Neural cell (in vitro differentiated cells): ENCODE data around the gene DGLUCY. TPM values are rescaled to one million over a fixed set of nuclear protein-coding genes. Genes with fewer than 3 reads are reported as not detected.

Experiments
- H2AFZ ChIP-seq: fragments of 200-600, 300-800 bp; sonication (generic), shearing (Covaris generic); 2 replicates; pipeline ENCODE4 v1.6.0; 2014; ENCODE audit warnings: low read depth, mild to moderate bottlenecking, antibody characterized with exemption, low read length, moderate library complexity
- H3F3A ChIP-seq: fragments of 200-600 bp; shearing (Covaris generic); 2 replicates; pipeline ENCODE4 v1.6.1; 2016; ENCODE audit warnings: mild to moderate bottlenecking, moderate library complexity, mixed read lengths, antibody characterized with exemption, low read length; ENCODE audit not compliant: insufficient read depth, poor library complexity, severe bottlenecking
- H3K27ac ChIP-seq: fragments of 200-600, 300-800 bp; sonication (generic), shearing (Covaris generic); 2 replicates; pipeline ENCODE4 v1.5.1; 2014; ENCODE audit warnings: mild to moderate bottlenecking, low read length, moderate library complexity
- H3K27me3 ChIP-seq: fragments of 300-800, 200-600 bp; sonication (generic), shearing (Covaris generic); 2 replicates; pipeline ENCODE4 v1.6.0; 2014; ENCODE audit warnings: mild to moderate bottlenecking, low read depth, low read length, moderate library complexity; ENCODE audit not compliant: insufficient read depth
- H3K36me3 ChIP-seq: fragments of 300-800, 200-600 bp; sonication (generic), shearing (Covaris generic); 2 replicates; pipeline ENCODE4 v1.5.1; 2014; ENCODE audit warnings: mild to moderate bottlenecking, antibody characterized with exemption, low read length, moderate library complexity; ENCODE audit not compliant: insufficient read depth
- H3K4me2 ChIP-seq: fragments of 300-800, 200-600 bp; sonication (generic), shearing (Covaris generic); 2 replicates; pipeline ENCODE4 v1.6.0; 2014; ENCODE audit warnings: mild to moderate bottlenecking, low read length
- H3K4me3 ChIP-seq: fragments of 300-800, 200-600 bp; sonication (generic), shearing (Covaris generic); 2 replicates; pipeline ENCODE4 v1.5.1; 2014; ENCODE audit warnings: mild to moderate bottlenecking, low read length, moderate library complexity
- H3K79me2 ChIP-seq: fragments of 200-600 bp; shearing (Covaris generic); replicated peaks from 2 replicates; pipeline ENCODE4 v1.6.0; 2014; ENCODE audit warnings: mild to moderate bottlenecking, low read length, moderate library complexity; ENCODE audit not compliant: insufficient read depth
- H3K9ac ChIP-seq: fragments of 300-800, 200-600 bp; sonication (generic), shearing (Covaris generic); 2 replicates; pipeline ENCODE4 v1.6.1; 2016; ENCODE audit warnings: mild to moderate bottlenecking, low read length, mixed read lengths
- H3K9me2 ChIP-seq: fragments of 200-600 bp; shearing (Covaris generic); 2 replicates; pipeline ENCODE4 v1.6.1; 2016; ENCODE audit warnings: mild to moderate bottlenecking, low read length, mixed read lengths; ENCODE audit not compliant: insufficient read depth
- H3K9me3 ChIP-seq: fragments of 200-600, 300-800 bp; sonication (generic), shearing (Covaris generic); 2 replicates; pipeline ENCODE4 v1.6.1; 2016; ENCODE audit warnings: mild to moderate bottlenecking, mixed run types, low read length, moderate library complexity, mixed read lengths
- H4K20me1 ChIP-seq: fragments of 200-600 bp; shearing (Covaris generic); 2 replicates; pipeline ENCODE4 v1.6.1; 2016; ENCODE audit warnings: mild to moderate bottlenecking, mixed run types; ENCODE audit not compliant: insufficient read depth
- CTCF ChIP-seq: fragments of 450-650 bp; IDR thresholded peaks from 2 replicates; pipeline ENCODE4 v1.5.1; 2014; ENCODE audit warnings: antibody characterized with exemption, mild to moderate bottlenecking, moderate library complexity; ENCODE audit not compliant: poor library complexity, severe bottlenecking
- EP300 ChIP-seq: fragments of 450-650 bp; conservative IDR thresholded peaks from 2 replicates; pipeline ENCODE4 v1.6.1; 2014; ENCODE audit warnings: antibody characterized with exemption, mild to moderate bottlenecking, moderate library complexity; ENCODE audit not compliant: poor library complexity, severe bottlenecking
- EZH2 ChIP-seq: fragments of 200-600, 300-800 bp; shearing (Covaris generic), sonication (generic); IDR thresholded peaks from 2 replicates; pipeline ENCODE4 v1.6.1; 2014; ENCODE audit warnings: antibody characterized with exemption, low read length, borderline replicate concordance, mild to moderate bottlenecking; ENCODE audit not compliant: insufficient read depth, poor library complexity, severe bottlenecking
- MXI1 ChIP-seq: fragments of 450-650 bp; conservative IDR thresholded peaks from 2 replicates; pipeline ENCODE4 v1.6.1; 2014; ENCODE audit warnings: antibody characterized with exemption, mild to moderate bottlenecking; ENCODE audit not compliant: poor library complexity, severe bottlenecking
- POLR2AphosphoS5 ChIP-seq: IDR thresholded peaks from 2 replicates; pipeline ENCODE4 v1.6.1; 2012
- RAD21 ChIP-seq: fragments of 450-650 bp; conservative IDR thresholded peaks from 2 replicates; pipeline ENCODE4 v1.6.1; 2014; ENCODE audit warnings: antibody characterized with exemption, mild to moderate bottlenecking, moderate library complexity
- REST ChIP-seq: IDR thresholded peaks from 2 replicates; pipeline ENCODE4 v1.6.1; 2012; ENCODE audit warnings: borderline replicate concordance
- SMC3 ChIP-seq: fragments of 450-650 bp; conservative IDR thresholded peaks from 2 replicates; pipeline ENCODE4 v1.6.1; 2014; ENCODE audit warnings: antibody characterized with exemption, mild to moderate bottlenecking, moderate library complexity; ENCODE audit not compliant: poor library complexity
- TAF1 ChIP-seq: IDR thresholded peaks from 2 replicates; pipeline ENCODE4 v1.6.1; 2012; ENCODE audit warnings: low read depth
- polyA plus RNA-seq: library from polyadenylated mRNA; depleted of rRNA; stranded (reverse); fragments of >200 nt; gene quantifications from 2 replicates; pipeline ENCODE4 v1.2.3, GENCODE V29; 2014

The DGLUCY gene
- polyA plus RNA-seq, 1 donor from 2014 or later: 30.5 TPM

GRCh38 chr14:91127924-91128323, 14.1 kb downstream of the DGLUCY start:
- Histone ChIP-seq H3K27ac (no peak overlapping the region), H3F3A (no peaks in the 10 kb centered on the region)
- TF ChIP-seq RAD21 (no peak), REST (no peak), CTCF (no peak), TAF1 (no peak), MXI1 (no peak), EZH2 (no peak), EP300 (no peak), SMC3 (no peak), POLR2AphosphoS5 (no peak)

GRCh38 chr14:91128699-91129098, 14.8 kb downstream of the DGLUCY start:
- Histone ChIP-seq H3K27ac (no peak overlapping the region), H4K20me1 (no peaks in the 10 kb centered on the region), H3F3A (no peaks in the 10 kb centered on the region), H3K27me3 (no peaks in the 10 kb centered on the region), H3K9me2 (no peaks in the 10 kb centered on the region), H3K79me2 (no peaks in the 10 kb centered on the region), H3K4me3 (no peak overlapping the region), H2AFZ (no peak overlapping the region), H3K36me3 (no peaks in the 10 kb centered on the region), H3K9ac (no peak overlapping the region), H3K4me2 (no peak overlapping the region), H3K9me3 (no peaks in the 10 kb centered on the region)
- no peak for TF ChIP-seq CTCF
- no peak for TF ChIP-seq POLR2AphosphoS5
- TF ChIP-seq EP300: no peak
- no peak for TF ChIP-seq SMC3
- TF ChIP-seq EZH2: no peak
- TF ChIP-seq MXI1: no peak
- TF ChIP-seq REST: no peak
- no peak for TF ChIP-seq RAD21
- TF ChIP-seq TAF1: no peak

More at GRCh38 chr14:91127924-91128323, 14.1 kb downstream of the DGLUCY start:
- no peak overlapping the region for H2AFZ ChIP-seq
- no peak overlapping the region for H3K4me3 ChIP-seq
- H4K20me1 ChIP-seq: no peaks in the 10 kb centered on the region
- no peaks in the 10 kb centered on the region for H3K36me3 ChIP-seq
- no peaks in the 10 kb centered on the region for H3K9me2 ChIP-seq
- no peak overlapping the region for H3K4me2 ChIP-seq
- H3K27me3 ChIP-seq: no peaks in the 10 kb centered on the region
- H3K9ac ChIP-seq: no peak overlapping the region
- no peaks in the 10 kb centered on the region for H3K79me2 ChIP-seq
- no peaks in the 10 kb centered on the region for H3K9me3 ChIP-seq
